BLaER1 treated with 17β-estradiol and CSF1 and Interleukin-3, amounts not matched to agents 10 nM and 100 nM (cell line): ENCODE results near the gene ASXL3.

Source experiments
- H3K27ac ChIP-seq, 11 experiments: shearing (Covaris generic); formaldehyde crosslinking; 2 replicates each; pipeline ENCODE4 v1.8.1; 2022
- H3K27me3 ChIP-seq, 11 experiments: shearing (Covaris generic); formaldehyde crosslinking; 2 replicates each; pipeline ENCODE4 v1.8.1; 2022
- H3K36me3 ChIP-seq, 11 experiments: shearing (Covaris generic); formaldehyde crosslinking; 2 replicates each; pipeline ENCODE4 v1.8.1; 2022
- H3K4me1 ChIP-seq, 10 experiments: shearing (Covaris generic); formaldehyde crosslinking; 2 replicates each; pipeline ENCODE4 v1.8.1; 2022
- H3K4me2 ChIP-seq, 11 experiments: shearing (Covaris generic); formaldehyde crosslinking; 2 replicates each; pipeline ENCODE4 v1.8.1; 2022
- H3K4me3 ChIP-seq, 10 experiments: shearing (Covaris generic); formaldehyde crosslinking; 2 replicates each; pipeline ENCODE4 v1.8.1; 2022
- H3K9ac ChIP-seq, 11 experiments: shearing (Covaris generic); formaldehyde crosslinking; 2 replicates each; pipeline ENCODE4 v1.8.1; 2022
- H3K9me3 ChIP-seq, 11 experiments: shearing (Covaris generic); formaldehyde crosslinking; replicated peaks in 1 of 11; 2 replicates each; pipeline ENCODE4 v1.8.1; 2022
- H4K20me1 ChIP-seq, 11 experiments: shearing (Covaris generic); formaldehyde crosslinking; 2 replicates each; pipeline ENCODE4 v1.8.1; 2022
- Cebpa-rat ChIP-seq, 11 experiments: shearing (Covaris generic); IDR thresholded peaks; 2 replicates each; pipeline ENCODE4 v1.8.1; 2022

Gene ASXL3

DNA sequence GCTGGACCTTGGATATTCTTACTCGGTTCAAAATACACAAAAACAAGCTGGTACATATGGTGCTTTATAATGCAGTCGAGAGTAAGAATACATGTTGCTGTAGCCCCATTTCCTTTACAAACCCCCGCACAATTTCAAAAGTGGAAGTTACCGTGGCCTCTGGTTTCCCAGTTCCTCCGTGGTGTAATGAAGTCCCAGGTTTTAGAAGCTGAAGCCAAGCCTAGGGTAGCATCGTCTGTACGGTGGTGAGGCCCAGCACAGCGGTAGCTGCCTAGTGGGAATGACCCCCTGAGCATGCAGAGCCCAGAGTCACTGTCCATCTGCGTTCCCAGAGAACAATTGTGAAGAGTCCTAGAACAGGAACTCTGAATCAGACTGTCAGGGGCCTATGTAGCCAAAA is 171.8 kb downstream of the ASXL3 start:
- no peak for TF ChIP-seq Cebpa-rat (IDR thresholded peaks at IDR 0.05)
- H3K9me3 ChIP-seq = no peaks in the 10 kb centered on the region
- no peaks in the 10 kb centered on the region for H3K27me3 ChIP-seq
- H3K9ac ChIP-seq = 0 out of 22 replicates have a peak overlapping the region, but pooled peaks of 2 of the 11 experiments have one; percentile 25 to 29
- H4K20me1 ChIP-seq = no peaks in the 10 kb centered on the region
- H3K4me3 ChIP-seq = no peak overlapping the region
- H3K4me2 ChIP-seq = peak overlapping the region; percentile 8 to 77 (median 35); a peak in 16 of 22 replicates
- H3K36me3 ChIP-seq = no peaks in the 10 kb centered on the region
- peaks cover 5 to 17% (median 8%) of the 10 kb centered on the region in 10 experiments; a peak in 14 of 20 replicates for H3K4me1 ChIP-seq
- H3K27ac ChIP-seq = peak overlapping the region in 3 of 11 experiments; percentile 40 to 64 (median 58); a peak in 6 of 22 replicates

DNA sequence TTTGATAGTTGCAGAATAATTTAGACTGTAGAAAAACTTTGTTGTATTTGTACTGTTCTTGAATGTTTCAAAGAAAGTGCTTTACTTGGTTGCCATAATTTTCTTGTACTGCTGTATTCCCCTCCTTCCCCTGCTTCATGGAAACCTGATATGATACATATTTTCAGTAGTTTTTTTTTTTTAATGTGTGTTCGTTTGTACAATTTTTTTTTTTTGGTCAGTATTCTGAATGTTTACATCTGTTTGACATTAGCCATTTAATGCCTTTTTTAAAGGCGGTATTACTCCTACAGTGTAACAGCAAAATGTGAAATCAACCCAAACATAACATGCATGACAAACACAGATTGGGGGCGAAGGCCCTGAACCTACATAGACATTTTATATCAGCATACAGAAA is 172.3 kb downstream of the ASXL3 start:
- no peaks in the 10 kb centered on the region for H3K9me3 ChIP-seq
- H3K27ac ChIP-seq = peak overlapping the region in 1 of 11 experiments; percentile 58; a peak in 3 of 22 replicates
- no peaks in the 10 kb centered on the region for H3K36me3 ChIP-seq
- H4K20me1 ChIP-seq = no peaks in the 10 kb centered on the region
- no peak overlapping the region for H3K4me3 ChIP-seq
- TF ChIP-seq Cebpa-rat (IDR thresholded peaks at IDR 0.05) = no peak
- H3K4me1 ChIP-seq = peaks cover 5 to 17% (median 8%) of the 10 kb centered on the region in 10 experiments; a peak in 14 of 20 replicates
- H3K27me3 ChIP-seq = no peaks in the 10 kb centered on the region
- H3K9ac ChIP-seq = no peak overlapping the region
- H3K4me2 ChIP-seq = peak overlapping the region in 5 of 11 experiments; percentile 33 to 77 (median 65); a peak in 8 of 22 replicates

DNA sequence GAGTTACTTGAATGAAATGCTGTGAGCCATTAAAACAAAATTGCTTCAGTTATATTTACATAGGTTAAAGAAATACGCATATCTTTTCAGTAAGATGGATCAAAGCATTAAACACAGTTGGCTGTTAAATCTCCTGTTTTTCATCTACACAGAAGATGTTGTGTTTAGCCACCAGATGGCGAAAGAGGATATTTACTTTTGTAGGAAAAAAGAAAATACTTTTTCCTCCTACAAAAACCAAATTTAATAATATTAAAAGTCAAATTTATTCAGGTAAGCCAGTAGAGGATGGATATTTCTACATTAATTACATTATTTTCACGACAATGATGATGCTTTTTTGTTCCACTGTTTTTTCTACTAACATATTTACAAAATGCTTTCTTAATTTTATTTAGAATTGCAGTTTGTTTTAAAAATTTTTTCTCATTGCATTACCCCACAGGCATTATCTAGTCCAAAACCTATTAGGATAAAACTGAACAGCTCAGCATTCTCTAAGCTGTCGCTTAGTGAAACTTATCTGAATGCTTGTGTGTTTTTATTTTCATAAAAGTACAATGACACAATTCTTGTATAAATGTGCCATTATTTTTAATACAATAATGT is 173.7 kb downstream of the ASXL3 start:
- Histone ChIP-seq H4K20me1 (no peaks in the 10 kb centered on the region), H3K9me3 (no peaks in the 10 kb centered on the region), H3K36me3 (no peaks in the 10 kb centered on the region), H3K9ac (no peak overlapping the region), H3K4me1 (peaks cover 5 to 17% (median 8%) of the 10 kb centered on the region in 10 experiments; a peak in 14 of 20 replicates), H3K4me3 (no peak overlapping the region), H3K27ac (no peak overlapping the region), H3K27me3 (no peaks in the 10 kb centered on the region), H3K4me2 (no peak overlapping the region)
- TF ChIP-seq Cebpa-rat (IDR thresholded peaks at IDR 0.05) = no peak

DNA sequence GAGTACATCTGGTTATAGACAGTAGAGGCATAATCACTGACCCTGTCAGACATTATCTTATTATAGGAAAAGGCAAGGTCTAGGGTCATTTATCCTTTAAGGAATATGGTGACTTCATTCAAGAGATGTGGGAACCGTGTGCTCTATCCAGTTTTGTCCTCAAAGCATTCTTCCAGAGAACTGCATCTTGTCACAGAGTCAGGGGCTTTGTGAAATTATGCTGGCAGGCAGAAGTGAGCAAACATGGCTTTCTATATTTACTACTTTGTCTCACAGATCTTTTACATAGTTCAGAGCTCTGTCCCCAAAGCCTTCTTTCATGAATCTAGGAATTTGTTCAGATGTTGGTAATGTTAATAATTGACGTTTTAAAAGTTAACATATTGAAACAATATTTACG is 177.4 kb downstream of the ASXL3 start:
- Histone ChIP-seq H3K27ac (no peak overlapping the region), H3K4me3 (no peak overlapping the region), H3K4me2 (no peak overlapping the region), H3K9ac (no peak overlapping the region), H3K36me3 (no peaks in the 10 kb centered on the region), H3K27me3 (no peaks in the 10 kb centered on the region), H3K4me1 (peaks cover 0 to 8% (median 0%) of the 10 kb centered on the region in 10 experiments; a peak in 6 of 20 replicates), H3K9me3 (no peaks in the 10 kb centered on the region), H4K20me1 (no peaks in the 10 kb centered on the region)
- no peak for TF ChIP-seq Cebpa-rat (IDR thresholded peaks at IDR 0.05)

DNA sequence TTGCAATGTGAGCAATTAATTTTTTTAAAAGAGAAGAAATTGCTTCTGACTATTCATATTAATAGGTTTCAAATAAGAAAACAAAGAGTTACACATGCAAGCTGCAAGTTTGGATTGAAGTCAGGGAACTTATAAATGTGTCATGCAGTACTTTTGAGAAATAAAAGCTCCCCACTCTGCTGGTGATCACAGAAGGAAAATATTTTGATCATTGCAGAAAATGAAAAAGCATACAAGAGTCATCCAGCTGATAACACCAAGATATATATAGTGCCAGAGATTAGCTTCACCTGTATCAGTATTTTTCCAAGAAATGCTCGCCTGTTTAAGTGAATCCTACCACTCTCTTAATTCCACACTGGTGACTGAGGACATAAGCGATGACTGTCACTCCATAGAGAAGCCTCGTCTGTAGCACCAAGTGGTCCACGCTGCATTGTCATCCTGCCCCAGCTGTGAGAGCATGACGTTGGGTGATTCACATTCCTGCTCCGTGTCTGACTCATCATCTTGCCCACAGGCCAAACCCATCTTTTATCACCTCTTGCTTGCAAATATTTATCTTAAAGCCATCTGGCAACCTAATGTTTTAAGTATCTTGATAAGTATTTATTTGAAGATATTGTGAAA is 178.0 kb downstream of the ASXL3 start:
- H3K27me3 ChIP-seq = no peaks in the 10 kb centered on the region
- no peak overlapping the region for H3K27ac ChIP-seq
- H3K36me3 ChIP-seq = no peaks in the 10 kb centered on the region
- no peak overlapping the region for H3K9ac ChIP-seq
- no peaks in the 10 kb centered on the region for H3K9me3 ChIP-seq
- H3K4me2 ChIP-seq = no peak overlapping the region
- H4K20me1 ChIP-seq = no peaks in the 10 kb centered on the region
- H3K4me1 ChIP-seq = 0 out of 20 replicates have a peak, but pooled peaks cover 0 to 5% (median 0%) of the 10 kb centered on the region in 10 experiments
- H3K4me3 ChIP-seq = no peak overlapping the region
- no peak for TF ChIP-seq Cebpa-rat (IDR thresholded peaks at IDR 0.05)

DNA sequence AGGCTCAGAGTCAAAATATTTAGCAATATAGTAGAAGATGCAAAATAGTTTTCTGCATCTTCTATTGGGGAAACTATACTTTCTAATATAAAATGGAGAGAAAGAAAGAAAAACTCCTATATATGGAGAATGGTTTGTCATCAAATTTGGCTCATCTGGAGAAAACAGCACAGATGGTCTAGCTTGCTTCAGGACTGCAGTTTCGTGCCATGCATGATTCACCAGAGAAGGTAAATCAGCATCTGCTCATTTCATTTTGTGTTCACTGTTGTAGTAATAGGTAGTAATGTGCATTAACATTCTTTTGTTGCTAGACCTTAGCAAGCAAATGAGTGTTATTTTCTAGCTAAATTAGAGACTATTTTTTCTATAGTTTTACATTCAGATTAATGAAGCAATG is 179.0 kb downstream of the ASXL3 start:
- H3K36me3 ChIP-seq = no peaks in the 10 kb centered on the region
- no peak overlapping the region for H3K27ac ChIP-seq
- H3K4me3 ChIP-seq = no peak overlapping the region
- H3K4me1 ChIP-seq = 0 out of 20 replicates have a peak, but pooled peaks cover 0 to 3% (median 0%) of the 10 kb centered on the region in 10 experiments
- no peaks in the 10 kb centered on the region for H3K27me3 ChIP-seq
- H4K20me1 ChIP-seq = no peaks in the 10 kb centered on the region
- TF ChIP-seq Cebpa-rat (IDR thresholded peaks at IDR 0.05) = no peak
- H3K4me2 ChIP-seq = no peak overlapping the region
- no peak overlapping the region for H3K9ac ChIP-seq
- H3K9me3 ChIP-seq = no peaks in the 10 kb centered on the region

DNA sequence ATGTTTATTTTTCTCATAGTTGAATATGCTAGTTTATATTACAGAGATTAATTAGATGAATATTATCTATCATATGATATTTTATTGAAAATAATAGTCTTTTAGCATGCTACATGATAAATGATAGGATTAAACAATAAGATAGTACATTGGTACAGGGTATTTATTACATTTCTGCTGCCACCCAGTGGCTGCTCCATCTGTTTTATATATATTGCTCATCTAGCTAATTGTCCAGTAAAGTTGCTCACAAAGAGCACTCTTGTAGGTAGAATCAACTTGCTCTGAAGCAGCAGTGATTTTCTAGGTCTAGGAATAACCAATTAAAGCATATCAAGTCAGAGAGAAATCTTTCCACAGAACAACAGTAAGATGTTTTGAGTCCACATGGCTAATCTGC is 183.3 kb downstream of the ASXL3 start:
- H3K4me2 ChIP-seq = no peak overlapping the region
- no peaks in the 10 kb centered on the region for H3K27me3 ChIP-seq
- H3K9ac ChIP-seq = no peak overlapping the region
- no peaks in the 10 kb centered on the region for H4K20me1 ChIP-seq
- TF ChIP-seq Cebpa-rat (IDR thresholded peaks at IDR 0.05) = no peak
- H3K36me3 ChIP-seq = no peaks in the 10 kb centered on the region
- no peaks in the 10 kb centered on the region for H3K9me3 ChIP-seq
- H3K4me3 ChIP-seq = no peak overlapping the region
- no peaks in the 10 kb centered on the region for H3K4me1 ChIP-seq
- no peak overlapping the region for H3K27ac ChIP-seq

DNA sequence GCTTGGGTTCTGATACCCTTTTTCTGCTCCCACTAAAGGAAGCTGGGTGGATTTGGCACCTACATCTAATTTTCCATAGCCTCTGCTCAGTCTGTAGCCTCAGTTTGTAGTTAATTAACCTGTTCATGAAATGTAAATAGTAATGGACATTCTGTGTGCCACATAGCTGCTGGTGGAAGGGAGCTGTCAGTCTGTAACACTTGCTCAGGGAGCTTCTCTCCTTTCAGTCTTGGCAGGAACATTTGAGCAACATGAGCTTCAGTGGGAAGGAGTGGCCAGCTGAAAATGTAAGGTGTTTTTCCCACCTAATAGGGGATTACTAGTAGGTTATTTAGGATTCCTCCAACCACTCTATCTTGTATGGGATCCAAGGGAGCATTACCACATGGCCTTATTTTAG is 203.4 kb downstream of the ASXL3 start:
- Histone ChIP-seq H4K20me1 (no peaks in the 10 kb centered on the region), H3K4me3 (no peak overlapping the region), H3K9me3 (peaks cover 0 to 4% (median 0%) of the 10 kb centered on the region in 11 experiments; a peak in 4 of 22 replicates), H3K36me3 (no peaks in the 10 kb centered on the region), H3K27ac (no peak overlapping the region), H3K9ac (no peak overlapping the region), H3K4me2 (no peak overlapping the region), H3K4me1 (no peaks in the 10 kb centered on the region), H3K27me3 (no peaks in the 10 kb centered on the region)
- no peak for TF ChIP-seq Cebpa-rat (IDR thresholded peaks at IDR 0.05)
